ENCODE measurements around the gene RBM12. TPM values are rescaled to one million over a fixed set of nuclear protein-coding genes. Genes with fewer than 3 reads are reported as not detected.
A peak's percentile ranks its signal among the peaks of the same experiment; 100 is the strongest.

Gene RBM12
- total RNA-seq, 1 donor from 2014 or later, result 63.8 TPM

DNA sequence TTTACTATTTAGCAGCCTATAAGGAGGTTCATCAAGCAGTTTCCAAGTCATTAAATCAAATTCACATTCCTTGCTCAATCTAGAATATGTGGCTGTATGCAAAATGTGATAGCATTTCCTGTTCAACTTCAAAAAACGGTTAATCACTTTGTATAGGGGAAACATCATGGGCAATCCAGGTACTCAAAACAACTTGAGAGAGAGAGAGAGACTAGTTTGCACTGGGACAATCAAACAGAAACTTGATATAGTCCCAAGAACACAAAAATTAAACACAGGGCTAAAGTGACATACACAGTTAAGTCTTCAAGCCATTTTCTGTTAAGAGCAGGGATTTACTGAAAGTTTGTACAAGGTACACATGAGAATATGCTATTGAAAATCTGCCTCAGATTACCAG is 7.4 kb downstream of the RBM12 start:
- Mint-ChIP-seq H3K9me3 (ENCODE audit: low read depth) (no peaks in the 10 kb centered on the region), H3K27ac (ENCODE audit: unreplicated experiment) (peak overlapping the region; percentile 3), H3K4me3 (ENCODE audit: unreplicated experiment) (no peak overlapping the region), H3K27me3 (ENCODE audit: low read depth) (no peaks in the 10 kb centered on the region), H3K36me3 (ENCODE audit: low read depth) (no peaks in the 10 kb centered on the region), H3K4me1 (ENCODE audit: low read depth) (peaks cover 41% of the 10 kb centered on the region)
- DNase-seq (ENCODE audit: low spot score), result no peak
- TF ChIP-seq, protein P1, sequence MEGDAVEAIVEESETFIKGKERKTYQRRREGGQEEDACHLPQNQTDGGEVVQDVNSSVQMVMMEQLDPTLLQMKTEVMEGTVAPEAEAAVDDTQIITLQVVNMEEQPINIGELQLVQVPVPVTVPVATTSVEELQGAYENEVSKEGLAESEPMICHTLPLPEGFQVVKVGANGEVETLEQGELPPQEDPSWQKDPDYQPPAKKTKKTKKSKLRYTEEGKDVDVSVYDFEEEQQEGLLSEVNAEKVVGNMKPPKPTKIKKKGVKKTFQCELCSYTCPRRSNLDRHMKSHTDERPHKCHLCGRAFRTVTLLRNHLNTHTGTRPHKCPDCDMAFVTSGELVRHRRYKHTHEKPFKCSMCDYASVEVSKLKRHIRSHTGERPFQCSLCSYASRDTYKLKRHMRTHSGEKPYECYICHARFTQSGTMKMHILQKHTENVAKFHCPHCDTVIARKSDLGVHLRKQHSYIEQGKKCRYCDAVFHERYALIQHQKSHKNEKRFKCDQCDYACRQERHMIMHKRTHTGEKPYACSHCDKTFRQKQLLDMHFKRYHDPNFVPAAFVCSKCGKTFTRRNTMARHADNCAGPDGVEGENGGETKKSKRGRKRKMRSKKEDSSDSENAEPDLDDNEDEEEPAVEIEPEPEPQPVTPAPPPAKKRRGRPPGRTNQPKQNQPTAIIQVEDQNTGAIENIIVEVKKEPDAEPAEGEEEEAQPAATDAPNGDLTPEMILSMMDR (IDR thresholded peaks at IDR 0.05), result no peak

DNA sequence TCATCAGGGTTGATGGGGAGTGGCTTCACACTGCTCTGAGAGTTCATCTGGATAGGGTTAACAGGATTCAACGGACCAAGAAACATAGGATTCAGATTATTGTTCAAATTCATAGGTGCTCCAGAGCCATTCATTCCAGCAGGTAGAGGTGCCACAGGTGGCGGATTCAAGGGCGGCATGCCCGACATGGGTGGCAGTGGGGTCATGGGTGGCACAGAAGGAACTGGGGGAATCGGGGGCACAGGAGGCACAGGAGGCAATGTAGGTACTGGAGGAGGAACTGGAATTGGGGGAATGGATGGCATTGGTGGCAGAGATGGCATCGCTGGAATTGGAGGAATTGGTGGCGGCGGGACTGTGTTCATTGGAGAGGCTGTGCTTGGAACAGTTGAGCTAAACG is 10.3 kb downstream of the RBM12 start:
- no peak overlapping the region for H3K27ac Mint-ChIP-seq (ENCODE audit: unreplicated experiment)
- TF ChIP-seq, protein P1 (IDR thresholded peaks at IDR 0.05), result no peak
- no peak for DNase-seq (ENCODE audit: low spot score)
- no peaks in the 10 kb centered on the region for H3K27me3 Mint-ChIP-seq (ENCODE audit: low read depth)
- no peaks in the 10 kb centered on the region for H3K9me3 Mint-ChIP-seq (ENCODE audit: low read depth)
- no peak overlapping the region for H3K4me3 Mint-ChIP-seq (ENCODE audit: unreplicated experiment)
- H3K4me1 Mint-ChIP-seq (ENCODE audit: low read depth), result peaks cover 28% of the 10 kb centered on the region
- H3K36me3 Mint-ChIP-seq (ENCODE audit: low read depth), result no peaks in the 10 kb centered on the region

DNA sequence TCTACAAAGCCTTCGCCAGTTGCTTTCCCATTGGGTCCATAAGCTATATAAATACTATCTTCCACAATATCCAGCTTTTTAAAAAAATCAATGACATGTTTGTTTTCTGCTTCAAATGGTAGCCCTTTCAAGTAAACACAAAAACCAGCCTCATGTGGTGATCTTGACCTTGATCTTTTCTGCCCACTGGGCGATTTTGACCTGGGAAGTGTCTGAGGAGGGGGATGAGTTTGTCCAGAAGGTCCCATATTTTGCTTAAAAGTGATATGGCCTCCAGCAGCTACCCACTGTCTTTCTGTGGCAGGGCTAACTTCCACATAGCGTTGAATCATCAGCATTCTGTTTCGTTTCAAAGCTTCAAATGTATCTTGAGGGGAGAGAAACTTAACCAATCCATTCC is 10.8 kb downstream of the RBM12 start:
- Mint-ChIP-seq H3K27ac (ENCODE audit: unreplicated experiment) (no peak overlapping the region), H3K4me3 (ENCODE audit: unreplicated experiment) (no peak overlapping the region), H3K36me3 (ENCODE audit: low read depth) (no peaks in the 10 kb centered on the region), H3K9me3 (ENCODE audit: low read depth) (no peaks in the 10 kb centered on the region), H3K27me3 (ENCODE audit: low read depth) (no peaks in the 10 kb centered on the region), H3K4me1 (ENCODE audit: low read depth) (peaks cover 29% of the 10 kb centered on the region)
- TF ChIP-seq, protein P1 (IDR thresholded peaks at IDR 0.05), result no peak
- no peak for DNase-seq (ENCODE audit: low spot score)

DNA sequence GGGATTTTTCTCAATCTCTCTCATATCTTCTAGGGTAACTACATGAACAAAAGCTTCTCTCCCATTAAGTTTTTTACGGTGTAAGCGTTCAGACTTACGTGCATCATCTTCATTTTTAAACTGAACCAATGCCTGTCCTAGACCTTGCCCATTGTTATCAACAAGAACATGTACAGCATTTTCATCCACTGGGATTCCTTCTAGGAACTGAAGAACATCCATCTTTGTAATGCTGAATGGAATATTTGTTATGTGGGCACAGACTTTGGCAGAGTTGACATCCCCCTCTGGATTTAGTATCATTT is 11.3 kb downstream of the RBM12 start:
- no peak overlapping the region for H3K27ac Mint-ChIP-seq (ENCODE audit: unreplicated experiment)
- H3K9me3 Mint-ChIP-seq (ENCODE audit: low read depth), result no peaks in the 10 kb centered on the region
- H3K27me3 Mint-ChIP-seq (ENCODE audit: low read depth), result no peaks in the 10 kb centered on the region
- TF ChIP-seq, protein P1 (IDR thresholded peaks at IDR 0.05), result no peak
- no peak for DNase-seq (ENCODE audit: low spot score)
- no peak overlapping the region for H3K4me3 Mint-ChIP-seq (ENCODE audit: unreplicated experiment)
- H3K4me1 Mint-ChIP-seq (ENCODE audit: low read depth), result peaks cover 31% of the 10 kb centered on the region
- no peaks in the 10 kb centered on the region for H3K36me3 Mint-ChIP-seq (ENCODE audit: low read depth)

DNA sequence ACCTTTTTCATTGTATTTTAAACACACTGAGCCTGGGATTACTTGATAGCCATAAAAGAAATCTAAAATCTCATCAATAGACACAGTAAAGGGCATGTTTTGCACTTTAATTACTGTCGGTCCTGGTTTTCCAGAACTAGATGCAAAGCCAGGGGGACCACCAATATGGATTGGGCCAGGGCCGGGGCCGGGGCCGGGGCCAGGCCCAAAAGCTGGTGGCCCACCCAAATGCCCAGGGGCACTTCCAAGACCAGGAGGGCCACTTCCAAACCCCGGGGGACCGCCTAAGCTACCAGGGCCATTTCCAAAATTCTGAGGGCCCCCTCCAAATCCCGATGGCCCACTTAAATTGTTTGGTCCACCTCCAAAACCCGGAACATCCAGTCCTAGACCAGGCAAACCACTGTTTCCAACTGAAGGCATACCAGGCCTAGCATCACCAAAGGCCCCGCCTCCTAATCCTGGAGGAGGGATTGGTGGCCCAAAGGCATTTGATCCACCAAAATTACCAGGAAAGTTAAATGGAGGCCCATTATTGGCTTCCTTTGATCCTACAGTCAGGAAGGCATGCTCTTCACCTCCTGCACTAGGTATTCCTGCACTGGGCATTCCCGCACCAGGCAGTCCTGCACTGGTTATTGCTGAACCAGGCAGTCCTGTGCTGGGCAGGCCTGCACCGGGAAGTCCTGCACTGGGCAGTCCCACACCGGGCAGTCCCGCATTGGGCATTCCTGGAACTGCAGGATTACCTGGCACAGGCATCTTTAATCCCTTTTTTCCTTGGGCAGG is 11.9 kb downstream of the RBM12 start:
- DNase-seq (ENCODE audit: low spot score), result no peak
- Mint-ChIP-seq H3K36me3 (ENCODE audit: low read depth) (no peaks in the 10 kb centered on the region), H3K4me3 (ENCODE audit: unreplicated experiment) (no peak overlapping the region), H3K27ac (ENCODE audit: unreplicated experiment) (no peak overlapping the region), H3K27me3 (ENCODE audit: low read depth) (no peaks in the 10 kb centered on the region), H3K4me1 (ENCODE audit: low read depth) (peaks cover 31% of the 10 kb centered on the region), H3K9me3 (ENCODE audit: low read depth) (no peaks in the 10 kb centered on the region)
- TF ChIP-seq, protein P1 (IDR thresholded peaks at IDR 0.05), result no peak

Measured in chondrocyte (in vitro differentiated cells).